Stimulated activated CD4-positive, alpha-beta T cell treated with anti-CD3 and anti-CD28 coated beads, Interleukin-1b, Interleukin-23, amount 100 ng/mL, for 48 hours (primary cell): ENCODE data around the gene PHF19.

ENCODE experiments used
- DNase-seq: peaks from one replicate; pipeline ENCODE4 v3.0.0-alpha.2; 2020

The PHF19 gene

GRCh38 chr9:120872791-120873502 lies 4.0 kb downstream of the PHF19 start:
- peak; percentile 27 for DNase-seq

- no peak for DNase-seq
Measured at GRCh38 chr9:120870206-120870605, 6.8 kb downstream of the PHF19 start.

GRCh38 chr9:120869726-120870125 lies 7.3 kb downstream of the PHF19 start:
- DNase-seq, result no peak

- no peak for DNase-seq
Measured at GRCh38 chr9:120869360-120869687, 7.7 kb downstream of the PHF19 start.

GRCh38 chr9:120868676-120869359 lies 8.2 kb downstream of the PHF19 start:
- peak; percentile 97 for DNase-seq

- no peak for DNase-seq
Measured at GRCh38 chr9:120868339-120868675, 8.7 kb downstream of the PHF19 start.

GRCh38 chr9:120867676-120868338 lies 9.2 kb downstream of the PHF19 start:
- no peak for DNase-seq

- no peak for DNase-seq
Measured at GRCh38 chr9:120866651-120867050, 10.3 kb downstream of the PHF19 start.

GRCh38 chr9:120865809-120866208 lies 11.2 kb downstream of the PHF19 start:
- DNase-seq, result no peak

GRCh38 chr9:120865176-120865575 lies 11.8 kb downstream of the PHF19 start:
- DNase-seq, result no peak

GRCh38 chr9:120864719-120865118 lies 12.3 kb downstream of the PHF19 start:
- no peak for DNase-seq

GRCh38 chr9:120863833-120864232 lies 13.2 kb downstream of the PHF19 start:
- DNase-seq, result no peak

GRCh38 chr9:120862452-120862851 lies 14.5 kb downstream of the PHF19 start:
- no peak for DNase-seq

GRCh38 chr9:120861935-120862334 lies 15.1 kb downstream of the PHF19 start:
- DNase-seq, result no peak

GRCh38 chr9:120860083-120860482 lies 16.9 kb downstream of the PHF19 start:
- DNase-seq, result no peak

GRCh38 chr9:120859361-120859760 lies 17.6 kb downstream of the PHF19 start:
- DNase-seq, result no peak

- no peak for DNase-seq
Measured at GRCh38 chr9:120857902-120858301, 19.1 kb downstream of the PHF19 start.

GRCh38 chr9:120857481-120857880 lies 19.5 kb downstream of the PHF19 start:
- DNase-seq, result no peak

GRCh38 chr9:120856700-120857099 lies 20.3 kb downstream of the PHF19 start:
- no peak for DNase-seq

- no peak for DNase-seq
Measured at GRCh38 chr9:120855827-120856670, 20.9 kb downstream of the PHF19 start.

GRCh38 chr9:120854596-120855327 lies 22.2 kb downstream of the PHF19 start:
- no peak for DNase-seq

- no peak for DNase-seq
Measured at GRCh38 chr9:120853198-120853597, 23.8 kb downstream of the PHF19 start.
